ENCODE results near the gene HOXD13.

The HOXD13 gene

GRCh38 chr2:176138923-176139660 is 46.6 kb downstream of the HOXD13 start:
- no peak overlapping the region for H3K4me2 ChIP-seq
- TF ChIP-seq CTCF (conservative IDR thresholded peaks at IDR 0.05; ENCODE audit: low read depth, low read length), result no peak
- H2AFZ ChIP-seq (ENCODE audit: low read depth), result no peak overlapping the region
- no peaks in the 10 kb centered on the region for H3K27me3 ChIP-seq (ENCODE audit: insufficient read depth, low read depth)
- H3K36me3 ChIP-seq (ENCODE audit: insufficient read depth), result no peaks in the 10 kb centered on the region
- peaks cover 34% of the 10 kb centered on the region for H3K4me1 ChIP-seq (ENCODE audit: low read depth, poor library complexity, severe bottlenecking)
- H3K79me2 ChIP-seq (ENCODE audit: insufficient read depth, low read depth), result no peaks in the 10 kb centered on the region
- no peak overlapping the region for H3K27ac ChIP-seq
- no peaks in the 10 kb centered on the region for H4K20me1 ChIP-seq (ENCODE audit: insufficient read depth)
- no peak overlapping the region for H3K4me3 ChIP-seq (IDR thresholded peaks at IDR 0.05; ENCODE audit: insufficient read depth, low read depth, low read length)
- H3K9ac ChIP-seq, result no peak overlapping the region

GRCh38 chr2:176139661-176140512 is 47.4 kb downstream of the HOXD13 start:
- Histone ChIP-seq H3K9ac (peak overlapping the region; percentile 92; the same call in 1 of the 2 replicates), H3K4me1 (ENCODE audit: low read depth, poor library complexity, severe bottlenecking) (peaks cover 32% of the 10 kb centered on the region), H3K79me2 (ENCODE audit: insufficient read depth, low read depth) (no peaks in the 10 kb centered on the region), H3K4me3 (IDR thresholded peaks at IDR 0.05; ENCODE audit: insufficient read depth, low read depth, low read length) (peak overlapping the region; percentile 70), H3K27ac (no peak overlapping the region; the same call in 1 of the 2 replicates), H3K4me2 (peak overlapping the region; percentile 76), H3K36me3 (ENCODE audit: insufficient read depth) (no peaks in the 10 kb centered on the region), H2AFZ (ENCODE audit: low read depth) (peak overlapping the region; percentile 98), H4K20me1 (ENCODE audit: insufficient read depth) (no peaks in the 10 kb centered on the region), H3K27me3 (ENCODE audit: insufficient read depth, low read depth) (no peaks in the 10 kb centered on the region)
- TF ChIP-seq CTCF (conservative IDR thresholded peaks at IDR 0.05; ENCODE audit: low read depth, low read length), result no peak

- H3K4me2 ChIP-seq, result peak overlapping the region; percentile 76
- H3K36me3 ChIP-seq (ENCODE audit: insufficient read depth), result no peaks in the 10 kb centered on the region
- H3K4me3 ChIP-seq (IDR thresholded peaks at IDR 0.05; ENCODE audit: insufficient read depth, low read depth, low read length), result peak overlapping the region; percentile 83
- H2AFZ ChIP-seq (ENCODE audit: low read depth), result peak overlapping the region; percentile 98
- peak; percentile 96 for TF ChIP-seq CTCF (conservative IDR thresholded peaks at IDR 0.05; ENCODE audit: low read depth, low read length)
- peak overlapping the region; percentile 92 for H3K9ac ChIP-seq
- peaks cover 23% of the 10 kb centered on the region for H3K4me1 ChIP-seq (ENCODE audit: low read depth, poor library complexity, severe bottlenecking)
- H3K27ac ChIP-seq, result peak overlapping the region; percentile 68
- H3K27me3 ChIP-seq (ENCODE audit: insufficient read depth, low read depth), result no peaks in the 10 kb centered on the region
- H3K79me2 ChIP-seq (ENCODE audit: insufficient read depth, low read depth), result no peaks in the 10 kb centered on the region
- no peaks in the 10 kb centered on the region for H4K20me1 ChIP-seq (ENCODE audit: insufficient read depth)
These were observed 48.2 kb downstream of the HOXD13 start for GRCh38 chr2:176140513-176141317.

GRCh38 chr2:176142281-176142680 is 49.8 kb downstream of the HOXD13 start:
- no peak for TF ChIP-seq CTCF (conservative IDR thresholded peaks at IDR 0.05; ENCODE audit: low read depth, low read length)

More at GRCh38 chr2:176142281-176142680, 49.8 kb downstream of the HOXD13 start:
- Histone ChIP-seq H3K27me3 (ENCODE audit: insufficient read depth, low read depth) (no peaks in the 10 kb centered on the region), H3K4me2 (no peak overlapping the region), H3K9ac (no peak overlapping the region), H2AFZ (ENCODE audit: low read depth) (no peak overlapping the region), H3K4me1 (ENCODE audit: low read depth, poor library complexity, severe bottlenecking) (peaks cover 17% of the 10 kb centered on the region), H3K36me3 (ENCODE audit: insufficient read depth) (no peaks in the 10 kb centered on the region), H3K79me2 (ENCODE audit: insufficient read depth, low read depth) (no peaks in the 10 kb centered on the region), H3K27ac (no peak overlapping the region), H3K4me3 (IDR thresholded peaks at IDR 0.05; ENCODE audit: insufficient read depth, low read depth, low read length) (no peak overlapping the region), H4K20me1 (ENCODE audit: insufficient read depth) (no peaks in the 10 kb centered on the region)
